Renal pelvis (tissue), 4 donors: ENCODE data around the gene APMAP. TPM values are rescaled to one million over a fixed set of nuclear protein-coding genes. Genes with fewer than 3 reads are reported as not detected.

Experiments used
- DNase-seq: peaks from one replicate; pipeline ENCODE4 v3.0.0-alpha.2; 2013
- polyA plus RNA-seq, 3 donors: library from polyadenylated mRNA; unstranded; fragments of 120-200 nt; gene quantifications; one replicate each; pipeline ENCODE4 v1.2.1, GENCODE V29; 2013; ENCODE audit not compliant: insufficient read length in 3 of 3

Gene APMAP
- polyA plus RNA-seq, 3 donors = 92.8 to 100 (median 93.9) TPM

DNA sequence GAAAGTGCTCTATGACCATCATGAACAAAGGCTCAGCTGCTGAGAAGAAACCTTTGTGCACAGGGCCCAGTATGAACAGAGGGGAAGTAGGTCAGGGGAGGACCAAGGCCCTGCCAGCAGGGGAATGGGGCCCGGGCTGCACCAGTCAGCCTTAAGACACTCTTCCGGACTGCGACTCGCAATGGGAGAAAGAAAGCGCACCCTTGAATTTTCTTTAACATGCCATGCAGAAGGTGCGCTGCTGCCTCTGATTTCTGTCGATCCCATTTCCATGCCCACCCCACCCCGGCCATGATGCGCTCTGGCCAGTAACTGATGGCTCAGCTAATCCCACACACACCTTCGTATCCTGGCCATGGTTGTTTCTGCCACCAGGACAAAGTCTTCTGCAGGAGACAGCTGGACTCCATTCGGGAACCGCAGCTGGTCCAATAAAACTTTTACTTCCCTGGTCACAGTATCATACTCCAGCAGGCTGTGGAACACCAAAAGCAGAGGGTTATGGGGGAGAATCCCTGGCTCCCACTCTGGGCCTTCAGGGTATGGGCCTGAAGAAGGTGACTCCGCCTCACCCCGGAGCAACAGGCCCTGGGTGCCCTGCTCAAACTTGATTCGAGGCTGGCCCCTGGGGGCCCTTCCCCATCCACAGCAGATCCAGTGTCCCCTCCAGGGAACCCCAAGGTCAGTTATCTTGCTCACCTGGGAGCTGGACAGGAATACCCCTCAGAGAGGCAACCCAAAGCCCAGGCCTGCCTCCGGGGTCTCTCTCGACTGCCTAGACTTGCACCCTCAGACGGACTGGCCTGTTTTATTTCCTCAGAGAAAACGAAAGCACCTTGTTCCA lies 23.1 kb downstream of the APMAP start:
- no peak for DNase-seq

DNA sequence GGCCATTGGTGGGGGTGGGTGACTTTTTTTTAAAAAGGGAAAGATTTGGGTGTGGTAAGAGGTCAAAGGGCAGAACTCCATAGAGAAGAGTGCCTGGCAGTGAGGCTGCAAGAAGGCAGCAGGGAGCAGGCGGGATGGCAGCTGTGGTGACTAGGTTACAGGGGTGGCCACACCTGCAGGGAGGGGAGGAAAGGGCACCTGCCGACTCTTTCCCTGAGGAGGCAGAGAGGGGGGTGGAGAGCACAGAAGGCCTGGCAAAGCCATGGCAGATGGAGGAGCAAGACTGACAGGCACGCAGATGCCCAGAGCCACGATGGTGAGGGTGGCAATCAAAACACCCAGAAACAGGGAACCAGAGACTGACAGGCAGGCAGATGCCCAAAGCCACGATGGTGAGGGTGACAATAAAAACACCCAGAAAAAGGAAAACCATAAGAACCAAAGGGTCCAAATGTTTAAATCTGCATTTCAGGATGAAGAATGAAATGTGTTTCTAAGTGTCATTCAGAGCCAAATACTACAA lies 24.2 kb downstream of the APMAP start:
- DNase-seq = no peak

DNA sequence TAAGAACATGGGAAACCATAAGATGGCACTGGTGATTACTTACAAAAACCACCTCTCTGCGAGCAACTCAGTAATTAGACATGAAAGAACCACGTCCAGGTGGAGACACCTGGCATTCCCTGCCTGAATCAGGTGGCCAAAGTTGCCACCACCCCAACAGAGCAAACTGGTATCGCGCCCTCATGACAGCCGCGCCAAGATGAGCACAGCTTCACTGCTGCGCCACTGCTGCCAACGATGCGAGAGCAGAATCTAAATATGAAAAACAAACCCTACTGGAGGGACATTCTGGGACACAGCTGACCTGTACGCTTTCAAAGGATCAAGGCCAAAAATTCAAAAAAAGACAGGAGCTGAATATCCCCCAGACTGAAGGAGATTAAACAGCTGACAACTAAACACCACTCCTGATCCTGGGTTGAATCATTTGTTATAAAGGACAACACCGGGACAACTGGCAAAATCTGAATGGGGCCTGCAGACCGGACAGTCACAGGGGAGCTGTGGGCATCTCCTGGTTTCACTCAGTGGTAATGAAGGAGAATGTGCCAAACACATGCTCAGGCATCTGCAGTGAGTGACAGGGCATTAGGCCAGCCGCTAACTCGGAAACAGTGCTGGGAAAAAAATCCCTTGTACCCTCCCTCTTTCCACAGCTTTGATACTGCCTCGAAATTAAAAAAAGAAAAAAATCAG lies 26.1 kb downstream of the APMAP start:
- no peak for DNase-seq

DNA sequence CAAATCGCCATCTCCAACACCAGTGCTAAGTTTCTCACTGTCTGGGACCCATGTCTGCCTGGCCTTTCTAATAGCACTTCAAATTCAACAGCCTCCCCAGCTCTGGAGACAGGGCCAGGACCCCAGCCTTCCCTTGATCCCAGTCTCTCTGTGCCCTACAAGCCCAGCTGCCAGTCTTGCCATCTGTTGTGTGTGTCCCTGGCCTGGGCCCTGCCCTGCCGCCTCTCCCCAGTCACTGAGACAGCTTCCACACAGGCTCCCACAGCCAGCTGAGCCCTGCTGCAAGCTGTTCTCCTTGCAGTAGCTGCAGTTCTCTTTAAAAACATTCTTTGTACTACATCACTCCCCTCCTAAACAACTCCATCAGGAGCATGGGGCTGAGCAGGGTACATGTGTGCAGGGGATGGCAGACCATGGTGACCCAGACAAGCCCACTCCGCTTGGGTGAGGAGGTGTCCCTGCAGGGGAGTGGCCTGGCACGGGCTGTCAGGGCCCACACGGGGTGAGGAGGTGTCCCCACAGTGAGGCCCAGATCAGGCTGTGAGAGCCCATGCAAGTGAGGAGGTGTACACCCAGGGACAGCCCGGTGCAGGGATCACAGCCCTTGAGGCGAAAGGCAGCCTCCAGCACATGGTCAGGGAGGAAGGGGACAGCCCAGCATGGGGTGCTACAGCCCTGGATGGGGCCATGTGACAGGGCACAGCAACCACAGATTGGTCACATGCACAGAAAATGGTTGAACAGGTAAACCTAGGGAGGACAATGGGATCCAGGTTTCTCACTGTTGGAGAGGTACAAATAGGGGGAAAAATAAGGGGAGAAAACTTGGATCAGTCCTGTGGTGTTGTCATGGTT lies 27.3 kb downstream of the APMAP start:
- DNase-seq = no peak

DNA sequence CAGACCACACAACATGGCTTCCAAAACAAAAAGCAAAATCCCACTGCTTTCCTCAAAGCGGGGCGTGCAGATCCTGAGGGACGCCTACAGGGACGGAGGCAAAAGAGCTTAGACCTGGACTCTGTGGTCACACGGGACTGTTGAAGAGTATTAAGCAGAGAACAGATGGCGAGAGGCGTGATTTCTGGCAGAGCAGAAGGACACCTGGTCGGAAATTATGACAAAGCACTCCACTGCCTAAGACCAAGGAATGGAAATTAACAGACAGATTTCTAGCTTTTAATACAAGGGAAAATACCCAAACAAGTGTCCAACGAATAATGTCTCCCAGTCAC lies 28.1 kb downstream of the APMAP start:
- DNase-seq = no peak

DNA sequence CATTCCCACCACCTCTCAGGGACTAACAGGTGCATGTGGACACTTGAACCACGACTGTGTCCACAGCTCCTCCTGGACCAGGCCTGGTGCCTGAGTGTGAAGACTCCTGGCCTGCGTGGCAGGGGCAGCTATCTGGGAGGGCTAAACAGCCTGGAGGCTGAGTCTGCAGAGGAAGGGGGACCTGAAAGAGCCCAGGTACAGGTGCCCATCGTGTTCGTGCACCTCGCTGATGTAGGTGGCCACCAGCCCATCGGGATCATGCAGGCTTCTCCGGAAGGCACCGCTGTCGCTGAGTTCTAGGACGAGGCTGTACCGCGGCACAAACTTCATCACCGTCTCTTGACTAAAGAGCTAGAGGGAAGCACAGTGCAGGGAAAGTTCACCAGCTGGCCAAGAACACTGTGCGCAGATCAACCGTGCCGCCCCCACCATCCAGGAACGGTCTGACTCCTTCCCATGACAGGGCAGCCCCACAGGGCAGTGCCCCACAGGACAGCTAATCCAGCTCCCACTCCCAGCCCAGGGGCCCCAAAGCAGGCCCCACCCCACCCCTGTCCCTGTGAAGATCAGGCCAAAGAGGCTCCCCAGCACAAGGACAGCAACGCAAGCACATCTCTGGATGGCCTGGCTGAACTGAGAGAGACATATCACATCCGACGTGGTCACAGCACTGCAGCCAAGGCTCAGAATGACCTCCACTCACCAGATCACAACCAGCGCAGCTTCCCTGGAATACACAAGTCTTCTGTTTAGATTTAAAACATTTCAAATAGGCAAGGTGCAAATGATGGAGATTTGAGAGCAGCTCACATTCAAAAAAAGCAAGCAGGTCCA lies 28.7 kb downstream of the APMAP start:
- no peak for DNase-seq

DNA sequence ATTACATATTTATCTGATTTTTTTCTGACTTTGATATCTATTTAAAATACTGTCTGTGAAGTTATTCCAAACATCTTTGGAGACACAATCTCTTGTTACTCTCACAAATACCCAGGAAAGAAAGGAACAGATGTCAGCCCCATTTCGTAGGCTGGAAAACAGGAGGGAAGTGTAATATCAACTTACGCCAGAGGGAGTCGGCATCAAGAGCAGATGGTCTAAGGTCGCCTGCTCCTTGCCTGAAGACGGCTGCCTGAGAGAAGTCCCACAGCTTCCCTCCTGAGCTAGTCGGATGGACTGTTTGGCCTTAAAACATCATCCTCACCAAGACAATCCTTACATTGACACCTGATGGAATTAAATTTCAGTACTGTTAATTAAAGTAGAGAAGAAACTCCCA lies 30.0 kb downstream of the APMAP start:
- DNase-seq = no peak

DNA sequence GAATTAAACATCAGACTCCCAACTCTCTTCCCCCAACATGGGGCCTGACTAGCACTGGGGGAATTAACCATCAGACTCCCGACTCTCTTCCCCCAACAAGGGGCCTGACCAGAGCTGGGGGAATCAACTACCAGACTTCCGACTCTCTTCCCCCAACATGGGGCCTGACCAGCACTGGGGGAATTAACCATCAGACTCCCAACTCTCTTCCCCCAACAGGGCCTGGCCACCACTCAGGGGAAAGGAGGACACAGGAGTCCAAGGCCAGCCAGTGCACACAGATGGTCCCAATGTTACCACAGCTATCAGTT lies 30.4 kb downstream of the APMAP start:
- DNase-seq = no peak

DNA sequence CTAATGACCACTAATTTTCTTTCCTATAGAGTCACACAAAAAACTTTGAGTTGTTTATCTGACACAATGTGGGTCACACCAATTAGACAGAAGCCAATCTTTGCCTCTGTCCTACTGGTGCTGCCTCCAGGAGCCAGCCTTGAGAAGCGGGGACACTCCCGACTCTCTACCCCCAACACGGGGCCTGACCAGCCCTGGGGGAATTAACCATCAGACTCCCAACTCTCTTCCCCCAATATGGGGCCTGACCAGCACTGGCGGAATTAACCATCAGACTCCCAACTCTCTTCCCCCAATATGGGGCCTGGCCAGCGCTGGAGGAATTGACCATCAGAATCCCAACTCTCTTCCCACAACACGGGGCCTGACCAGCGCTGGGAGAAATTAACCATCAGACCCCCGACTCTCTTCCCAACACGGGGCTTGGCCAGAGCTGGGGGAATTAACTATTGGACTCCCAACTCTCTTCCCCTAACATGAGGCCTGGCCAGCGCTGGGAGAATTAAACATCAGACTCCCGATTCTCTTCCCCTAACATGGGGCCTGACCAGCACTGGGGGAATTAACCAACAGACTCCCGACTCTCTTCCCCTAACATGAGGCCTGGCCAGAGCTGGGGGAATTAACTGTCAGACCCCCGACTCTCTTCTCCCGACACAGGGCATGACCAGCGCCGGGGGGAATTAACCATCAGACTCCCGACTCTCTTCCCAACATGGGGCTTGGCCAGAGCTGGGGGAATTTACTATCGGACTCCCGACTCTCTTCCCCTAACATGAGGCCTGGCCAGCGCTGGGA lies 31.0 kb downstream of the APMAP start:
- DNase-seq = no peak

DNA sequence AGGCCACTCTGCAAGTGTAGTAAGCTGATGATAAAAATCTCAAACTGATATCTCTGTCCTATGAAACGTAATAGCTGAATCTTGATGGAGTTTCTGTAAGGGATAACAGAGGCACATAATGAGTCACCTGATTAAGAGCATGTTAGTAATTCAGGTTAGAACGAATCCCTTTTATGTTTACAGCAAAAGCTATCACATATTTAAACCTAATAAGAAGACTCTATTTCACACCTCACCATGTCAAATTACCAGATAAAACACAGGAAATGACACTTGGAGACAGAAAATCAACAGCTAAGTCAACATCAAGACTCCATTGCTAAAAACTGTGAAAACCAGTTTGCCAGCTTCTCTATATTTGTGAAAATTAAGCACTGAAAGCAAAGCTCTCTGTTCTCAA lies 31.7 kb downstream of the APMAP start:
- DNase-seq = no peak

DNA sequence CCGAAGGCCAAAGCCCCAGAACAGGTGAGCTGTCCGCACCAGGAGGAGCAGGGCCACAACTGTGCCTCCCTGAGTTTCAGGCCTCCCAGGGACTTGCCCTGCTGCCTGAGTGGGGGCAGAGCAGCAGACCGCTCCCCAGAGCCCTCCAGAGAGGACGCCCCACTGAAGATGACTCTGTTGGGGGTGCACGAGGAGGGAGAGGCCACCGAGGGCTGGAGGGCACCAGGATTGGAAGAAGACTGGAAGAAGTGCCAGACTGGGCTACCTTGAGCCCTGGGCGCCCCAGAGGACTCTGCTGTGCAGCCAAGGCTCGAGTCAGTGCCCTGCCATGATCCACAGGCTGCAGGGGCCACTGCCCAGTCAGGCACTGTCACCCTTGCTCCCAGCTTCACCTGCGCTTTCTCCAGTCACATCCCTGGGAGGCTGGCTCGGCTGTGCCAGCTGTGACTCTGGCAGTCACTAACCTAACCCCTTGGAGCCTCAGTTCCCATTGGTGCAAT lies 32.2 kb downstream of the APMAP start:
- no peak for DNase-seq

DNA sequence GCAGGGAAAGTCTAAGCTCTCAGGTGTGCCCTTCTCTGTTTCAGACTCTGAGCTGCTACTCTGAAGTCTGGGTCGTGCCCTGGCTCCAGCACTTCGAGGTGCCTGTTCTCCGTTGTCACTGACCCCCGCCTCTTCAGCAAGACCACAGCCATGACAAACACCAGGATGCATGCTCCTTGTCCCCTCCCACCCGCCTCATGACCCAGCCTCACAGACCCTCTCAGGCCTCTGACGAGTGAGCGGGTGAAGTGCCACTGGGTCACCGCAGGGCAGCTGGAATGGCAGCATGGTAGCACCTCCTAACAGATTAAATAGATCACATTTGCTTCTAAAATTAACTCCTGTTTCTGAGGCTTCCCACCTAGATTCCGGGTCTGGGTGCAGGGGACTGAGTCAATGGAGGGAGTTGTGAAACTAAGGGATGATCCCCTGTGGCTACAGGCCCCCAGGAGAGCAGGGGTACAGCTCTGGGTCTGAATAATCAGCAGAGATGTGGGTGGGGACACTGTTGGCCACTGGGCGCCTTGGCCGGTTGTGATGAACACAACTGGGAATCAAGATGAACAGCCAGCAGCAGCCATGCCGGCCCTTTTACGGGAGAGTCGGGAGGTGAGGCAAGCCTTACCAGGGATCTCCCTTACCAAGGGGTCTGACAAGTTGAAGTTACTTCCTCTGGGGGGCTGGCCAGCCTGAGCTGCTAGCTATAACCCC lies 32.8 kb downstream of the APMAP start:
- no peak for DNase-seq

DNA sequence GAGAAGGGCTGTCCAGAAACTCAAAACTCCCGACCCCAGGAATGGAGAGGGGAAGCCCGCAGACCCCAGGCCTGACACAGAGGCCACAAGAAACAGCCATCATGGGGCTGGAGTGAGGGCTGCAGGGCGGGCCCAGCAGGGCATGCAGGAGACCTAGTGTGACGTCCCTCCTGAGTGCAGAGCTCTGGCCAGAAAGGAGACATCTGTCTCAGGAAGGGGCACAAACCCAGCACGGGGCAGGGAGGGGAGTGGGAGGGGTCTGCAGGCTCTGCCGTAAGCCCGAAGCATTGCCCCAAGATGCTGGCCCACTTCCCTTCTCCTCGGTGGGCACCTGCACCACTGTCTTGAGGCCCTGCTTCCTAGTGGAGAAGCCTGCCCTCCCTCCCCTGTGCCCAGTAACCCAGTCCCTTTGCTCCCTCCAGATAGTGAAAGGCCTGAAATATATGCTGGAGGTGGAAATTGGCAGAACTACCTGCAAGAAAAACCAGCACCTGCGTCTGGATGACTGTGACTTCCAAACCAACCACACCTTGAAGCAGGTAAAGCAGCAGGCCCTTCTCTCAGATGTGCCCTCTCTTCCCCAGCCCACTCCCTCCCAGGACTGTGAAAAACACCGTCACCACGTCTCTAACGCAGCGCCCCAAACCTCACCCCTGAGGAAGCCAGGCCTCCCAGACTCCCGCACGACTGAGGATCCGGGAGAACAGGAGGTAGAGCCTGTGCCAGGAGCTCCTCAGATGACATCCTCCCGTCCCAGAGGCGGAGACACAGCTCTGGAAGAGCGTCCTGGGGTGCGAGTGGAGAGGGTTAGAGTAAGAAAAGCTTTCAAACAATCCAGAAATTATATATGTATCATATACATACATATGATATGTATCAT lies 33.8 kb downstream of the APMAP start:
- no peak for DNase-seq

DNA sequence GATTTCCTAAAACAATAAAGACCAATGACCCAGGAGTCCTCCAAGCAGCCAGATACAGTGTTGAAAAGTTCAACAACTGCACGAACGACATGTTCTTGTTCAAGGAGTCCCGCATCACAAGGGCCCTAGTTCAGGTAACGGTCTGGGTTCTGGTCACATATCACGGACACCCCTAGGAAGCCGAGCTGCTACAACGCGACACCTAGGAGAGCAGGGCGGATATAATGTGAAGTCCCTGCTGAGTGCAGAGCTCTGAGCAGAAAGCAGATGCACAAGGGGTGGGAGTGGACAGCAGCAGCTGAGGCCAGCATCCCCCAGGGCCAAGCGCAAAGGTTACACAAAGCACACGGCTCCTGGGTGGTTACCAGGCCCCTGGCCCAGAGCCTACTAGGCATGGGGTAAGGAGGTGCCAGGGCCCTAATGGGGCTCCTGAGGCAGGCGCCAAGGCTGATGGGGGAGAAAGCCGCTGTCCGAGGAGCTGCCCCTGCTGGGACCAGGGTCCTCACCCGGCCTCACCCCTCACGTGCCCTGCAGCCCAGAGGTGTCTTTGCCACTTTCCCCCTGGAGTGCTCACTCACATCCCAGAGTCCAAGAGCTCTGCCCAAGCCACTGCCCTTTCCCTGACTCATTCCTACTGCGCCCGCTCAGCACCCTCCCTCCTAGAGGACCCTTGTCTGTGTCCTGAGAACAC lies 35.1 kb downstream of the APMAP start:
- no peak for DNase-seq

DNA sequence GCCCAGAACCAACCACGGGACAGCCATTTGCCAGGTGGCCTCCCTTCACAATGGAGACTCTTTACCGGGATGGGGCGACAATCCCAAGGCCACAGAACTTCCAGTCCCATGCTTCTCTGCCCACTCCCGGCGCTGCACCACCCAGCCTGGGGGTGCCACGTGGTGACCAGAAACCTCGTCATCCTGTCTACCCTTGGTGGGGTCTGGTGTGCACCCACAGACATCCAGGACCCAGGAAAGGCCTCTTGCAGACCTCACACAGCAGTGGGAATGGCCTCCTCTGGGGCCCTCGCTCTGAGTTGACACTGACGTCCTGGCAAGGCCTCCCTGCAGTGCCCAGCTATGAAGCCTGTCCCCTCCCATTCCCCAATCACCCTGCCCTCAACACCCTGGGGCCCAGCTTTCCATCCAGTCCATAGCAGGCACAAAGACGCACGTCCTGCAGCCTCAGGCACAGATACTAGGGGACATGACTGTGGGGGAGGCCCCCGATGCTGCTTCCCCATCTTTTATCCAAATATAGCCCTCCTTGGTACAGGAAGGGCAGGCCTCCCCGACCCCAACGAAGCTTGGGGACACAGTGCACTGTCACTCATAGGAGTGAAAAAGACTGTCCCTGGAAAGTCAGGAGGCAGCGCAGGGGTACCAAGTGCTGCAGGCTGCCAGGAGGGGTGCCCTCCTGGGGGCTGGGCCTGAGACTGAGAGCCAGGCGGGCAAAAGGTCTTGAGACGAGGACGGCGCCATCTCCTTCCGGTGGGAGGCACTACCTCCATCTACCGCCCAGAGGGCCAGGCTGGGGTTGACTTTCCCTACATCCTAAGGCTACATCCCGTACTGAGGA lies 36.3 kb downstream of the APMAP start:
- no peak for DNase-seq

DNA sequence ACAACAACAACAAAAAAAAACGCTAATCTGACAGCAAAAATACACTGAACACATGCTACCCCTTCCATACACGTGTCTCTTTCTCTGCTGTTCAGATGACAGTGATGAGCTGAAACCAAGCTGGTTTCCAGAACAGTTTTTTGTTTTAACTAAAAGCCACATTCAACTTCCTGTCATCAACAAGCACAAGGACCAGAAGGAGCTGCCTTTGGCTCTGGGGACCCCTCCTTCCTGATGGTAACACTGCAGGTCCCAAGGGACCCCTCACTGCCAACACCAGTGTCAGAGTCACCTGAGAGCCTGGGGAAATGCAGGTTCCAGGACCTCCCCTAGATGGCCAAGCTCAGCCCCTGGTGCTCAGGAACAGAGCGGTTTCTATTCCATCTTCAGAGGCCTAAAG lies 37.5 kb downstream of the APMAP start:
- no peak for DNase-seq

DNA sequence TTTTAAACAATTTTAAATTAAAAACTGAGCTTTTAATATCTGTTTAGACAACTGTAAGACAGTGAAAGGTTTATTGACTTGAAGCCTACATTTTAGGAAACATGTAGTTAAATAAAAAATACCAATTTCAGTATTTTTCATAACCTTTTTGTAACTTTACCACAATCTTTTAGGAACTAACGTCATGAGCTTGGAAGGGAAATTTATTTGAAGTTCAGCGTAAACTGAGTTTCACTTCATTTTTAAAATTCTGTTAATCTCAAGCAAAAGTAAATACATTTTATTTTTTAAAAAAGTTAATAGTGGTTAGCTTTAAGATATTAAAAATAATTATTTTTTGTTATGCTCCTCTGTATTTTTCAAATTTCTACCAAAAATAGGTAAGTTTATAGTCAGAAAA lies 38.0 kb downstream of the APMAP start:
- DNase-seq = no peak
